Subcutaneous adipose tissue (tissue), 4 donors: ENCODE measurements around the gene CCDC93. TPM values are rescaled to one million over a fixed set of nuclear protein-coding genes. Genes with fewer than 3 reads are reported as not detected.

ENCODE experiments used
- CTCF ChIP-seq: fragments of 450-650 bp; IDR thresholded peaks from one replicate; pipeline ENCODE4 v1.5.1; 2016; ENCODE audit warnings: low read depth, mild to moderate bottlenecking, control low read depth, antibody characterized with exemption, moderate library complexity
- small RNA-seq: library from RNA; depleted of rRNA; stranded (forward); fragments of <200 nt; gene quantifications from one replicate; pipeline ENCODE3, GENCODE V24; 2016
- total RNA-seq, 4 donors: library from RNA; depleted of rRNA; stranded (reverse); fragments of >200 nt; gene quantifications; one replicate each; pipeline ENCODE4 v1.1.0, GENCODE V29; 2016

The CCDC93 gene
- total RNA-seq, 4 donors from 2014 or later = 30.3 to 47.9 (median 32.7) TPM

- no peak for TF ChIP-seq CTCF
These were observed 110.9 kb downstream of the CCDC93 start for GRCh38 chr2:117902933-117903332.

- TF ChIP-seq CTCF = no peak
These were observed 125.0 kb downstream of the CCDC93 start for GRCh38 chr2:117888897-117889296.

GRCh38 chr2:117885308-117885707 is 128.6 kb downstream of the CCDC93 start:
- TF ChIP-seq CTCF = no peak

GRCh38 chr2:117879003-117879402 is 134.9 kb downstream of the CCDC93 start:
- no peak for TF ChIP-seq CTCF

GRCh38 chr2:117875786-117876185 is 138.1 kb downstream of the CCDC93 start:
- no peak for TF ChIP-seq CTCF

Small RNAs within 50 kb of the gene (small RNA-seq; reads per million reads assigned to genes)
- not detected for gene RN7SL111P

Other genes with a start within 250 kb of the CCDC93 start
- gene DDX18, start 199.4 kb downstream of the CCDC93 start, total RNA-seq = 10 to 100 TPM; 32.6 to 70.1 (median 42.9) TPM
- gene INSIG2, start 74.4 kb upstream of the CCDC93 start, total RNA-seq = 10 to 100 TPM in 3 of 4 donors, 1 to 10 TPM in 1; 8.5 to 24.5 (median 19.6) TPM